Dermis blood vessel endothelial cell (primary cell): Measurements from ENCODE around the gene MSMB. TPM values are rescaled to one million over a fixed set of nuclear protein-coding genes. Genes with fewer than 3 reads are reported as not detected.
"Not testable (repeated sequence)": the region's sequence is repeated elsewhere in the genome, so short reads cannot be mapped to it uniquely, and the experiment has no call there.

Experiments
- DNase-seq: peaks from one replicate; pipeline ENCODE4 v3.0.0; 2010
- total RNA-seq: library from RNA; depleted of rRNA; stranded (reverse); fragments of >200 nt; gene quantifications from 2 replicates; pipeline ENCODE4 v1.2.3, GENCODE V29; 2014

The MSMB gene
- total RNA-seq, 1 donor from 2014 or later, result not detected

- no peak for DNase-seq
Observed at GRCh38 chr10:46069771-46070463, 23.8 kb upstream of the MSMB start.

- no peak for DNase-seq
Observed at GRCh38 chr10:46068905-46069304, 22.8 kb upstream of the MSMB start.

- DNase-seq, result no peak
Observed at GRCh38 chr10:46068117-46068516, 22.0 kb upstream of the MSMB start.

GRCh38 chr10:46064269-46064817 is 18.3 kb upstream of the MSMB start:
- DNase-seq, result no peak

GRCh38 chr10:46062723-46063428 is 16.8 kb upstream of the MSMB start:
- no peak for DNase-seq

- no peak for DNase-seq
Observed at GRCh38 chr10:46060706-46061105, 14.6 kb upstream of the MSMB start.

GRCh38 chr10:46057927-46058326 is 11.9 kb upstream of the MSMB start:
- not testable (repeated sequence) for DNase-seq

- DNase-seq, result no peak
Observed at GRCh38 chr10:46057038-46057437, 11.0 kb upstream of the MSMB start.

- no peak for DNase-seq
Observed at GRCh38 chr10:46055771-46056170, 9.7 kb upstream of the MSMB start.

- DNase-seq, result no peak
Observed at GRCh38 chr10:46053534-46054434, 7.7 kb upstream of the MSMB start.

- no peak for DNase-seq
Observed at GRCh38 chr10:46052791-46053375, 6.8 kb upstream of the MSMB start.

GRCh38 chr10:46052057-46052790 is 6.2 kb upstream of the MSMB start:
- no peak for DNase-seq

- DNase-seq, result no peak
Observed at GRCh38 chr10:46050941-46051623, 5.0 kb upstream of the MSMB start.

- not testable (repeated sequence) for DNase-seq
Observed at GRCh38 chr10:46049497-46049831, 3.4 kb upstream of the MSMB start.

- DNase-seq, result no peak
Observed at GRCh38 chr10:46048152-46048551, 2.1 kb upstream of the MSMB start.

GRCh38 chr10:46042527-46042926 is 3.5 kb downstream of the MSMB start:
- DNase-seq, result no peak

- no peak for DNase-seq
Observed at GRCh38 chr10:46040004-46040403, 6.1 kb downstream of the MSMB start.

- DNase-seq, result no peak
Observed at GRCh38 chr10:46037107-46037825, 8.8 kb downstream of the MSMB start.

- DNase-seq, result peak; percentile 80
Observed at GRCh38 chr10:46035923-46036849, 9.9 kb downstream of the MSMB start.

GRCh38 chr10:46033602-46034011 is 12.5 kb downstream of the MSMB start:
- DNase-seq, result peak; percentile 93
